Measurements from ENCODE around the gene CLPTM1L. TPM values are rescaled to one million over a fixed set of nuclear protein-coding genes. Genes with fewer than 3 reads are reported as not detected.

The CLPTM1L gene
- total and polyA plus RNA-seq, 2 donors: 60.7 to 142 TPM

- no peak for DNase-seq (ENCODE audit: low read depth in 6 of 9, low spot score in 9 of 9)
- peaks cover 0 to 71% of the 10 kb centered on the region in 2 donors for H3K27me3 ChIP-seq (ENCODE audit: control insufficient read depth in 2 of 2, insufficient read depth in 1 of 2, low read length in 1 of 2)
These were observed 14.2 kb upstream of the CLPTM1L start for GRCh38 chr5:1359031-1359645.

DNA sequence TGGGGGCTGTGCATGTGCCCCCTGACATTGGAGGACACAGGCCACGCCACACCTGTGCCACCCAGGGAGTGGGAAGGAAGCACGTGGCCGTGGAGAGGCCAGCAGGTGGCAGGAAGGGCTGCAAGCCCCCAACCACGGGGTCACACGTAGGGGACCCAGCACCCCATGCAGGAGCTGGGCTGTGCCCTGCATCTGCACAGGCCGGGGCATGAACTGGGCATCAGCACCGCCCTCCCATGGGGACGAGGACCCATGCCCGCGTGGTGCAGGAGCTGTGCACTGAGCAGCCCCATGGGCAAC lies 13.8 kb upstream of the CLPTM1L start:
- DNase-seq (ENCODE audit: low read depth in 6 of 9, low spot score in 9 of 9): no peak
- Histone ChIP-seq H3K4me1 (ENCODE audit: control insufficient read depth in 2 of 2, insufficient read depth in 2 of 2, low read length in 2 of 2) (no peaks in the 10 kb centered on the region), H3K27ac (ENCODE audit: low read depth in 1 of 2, low read length in 1 of 2) (no peak overlapping the region), H3K36me3 (ENCODE audit: control insufficient read depth in 2 of 2, insufficient read depth in 2 of 2, low read length in 1 of 2) (no peaks in the 10 kb centered on the region), H3K27me3 (ENCODE audit: control insufficient read depth in 2 of 2, insufficient read depth in 1 of 2, low read length in 1 of 2) (peaks cover 0 to 66% of the 10 kb centered on the region in 2 donors), H3K4me3 (ENCODE audit: low read length in 2 of 2) (no peak overlapping the region), H3K9me3 (ENCODE audit: control insufficient read depth in 2 of 2, insufficient read depth in 1 of 2, low read length in 1 of 2) (peaks cover 0 to 1% of the 10 kb centered on the region in 2 donors)
- 80% methylated on average over 10 of the region's 10 CpGs for whole genome bisulfite sequencing

More at GRCh38 chr5:1359031-1359645, 14.2 kb upstream of the CLPTM1L start:
- WGBS: 82% methylated on average over 31 of the region's 31 CpGs
- Histone ChIP-seq H3K36me3 (ENCODE audit: control insufficient read depth in 2 of 2, insufficient read depth in 2 of 2, low read length in 1 of 2) (no peaks in the 10 kb centered on the region), H3K4me3 (ENCODE audit: low read length in 2 of 2) (no peak overlapping the region), H3K9me3 (ENCODE audit: control insufficient read depth in 2 of 2, insufficient read depth in 1 of 2, low read length in 1 of 2) (peaks cover 0 to 1% of the 10 kb centered on the region in 2 donors), H3K4me1 (ENCODE audit: control insufficient read depth in 2 of 2, insufficient read depth in 2 of 2, low read length in 2 of 2) (peaks cover under 1 to 1% of the 10 kb centered on the region in 2 donors), H3K27ac (ENCODE audit: low read depth in 1 of 2, low read length in 1 of 2) (no peak overlapping the region)

DNA sequence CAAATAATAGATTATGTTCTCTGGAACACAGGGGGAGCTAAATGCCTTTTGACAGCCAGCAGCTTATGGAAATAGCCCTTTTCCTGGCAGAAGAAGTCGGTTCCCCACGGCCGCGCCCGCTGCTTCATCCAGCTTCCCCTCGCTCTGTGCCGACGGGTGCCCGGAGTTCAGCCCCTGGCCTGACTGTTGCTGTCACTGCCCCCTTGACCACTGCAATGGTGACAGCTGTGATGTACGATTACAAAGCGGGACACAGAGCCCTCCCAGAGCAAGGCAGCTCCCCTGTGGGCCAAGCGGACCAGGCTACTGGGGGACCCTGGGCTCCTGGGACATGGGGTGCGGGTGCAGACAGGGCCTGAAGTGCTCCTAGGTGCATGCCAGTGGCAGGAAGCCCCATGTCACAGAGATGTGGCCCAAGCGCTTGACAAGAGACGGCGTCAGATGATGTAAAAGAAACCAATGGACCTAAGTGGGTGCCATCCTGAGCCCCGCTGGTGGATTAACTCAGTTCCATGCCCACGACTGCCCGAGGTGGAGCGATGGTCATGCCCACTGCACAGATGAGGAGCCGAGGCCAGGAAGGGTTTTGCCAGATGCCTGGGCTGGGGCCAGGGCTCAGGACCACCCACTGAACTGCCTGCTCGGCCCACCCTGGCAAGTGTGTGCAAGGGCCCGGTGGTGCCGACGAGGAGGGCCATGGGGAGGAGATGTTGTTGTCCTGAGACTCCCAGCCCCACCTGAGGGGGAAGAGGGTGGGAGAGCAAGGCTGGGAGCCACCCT lies 13.2 kb upstream of the CLPTM1L start:
- no peak overlapping the region for H3K4me3 ChIP-seq (ENCODE audit: low read length in 2 of 2)
- peaks cover 0 to 61% of the 10 kb centered on the region in 2 donors for H3K27me3 ChIP-seq (ENCODE audit: control insufficient read depth in 2 of 2, insufficient read depth in 1 of 2, low read length in 1 of 2)

GRCh38 chr5:1356873-1357787 lies 12.2 kb upstream of the CLPTM1L start:
- Histone ChIP-seq H3K9me3 (ENCODE audit: control insufficient read depth in 2 of 2, insufficient read depth in 1 of 2, low read length in 1 of 2) (peaks cover 0 to 9% of the 10 kb centered on the region in 2 donors), H3K36me3 (ENCODE audit: control insufficient read depth in 2 of 2, insufficient read depth in 2 of 2, low read length in 1 of 2) (no peaks in the 10 kb centered on the region), H3K4me1 (ENCODE audit: control insufficient read depth in 2 of 2, insufficient read depth in 2 of 2, low read length in 2 of 2) (peaks cover 0 to 9% of the 10 kb centered on the region in 2 donors), H3K27ac (ENCODE audit: low read depth in 1 of 2, low read length in 1 of 2) (no peak overlapping the region), H3K27me3 (ENCODE audit: control insufficient read depth in 2 of 2, insufficient read depth in 1 of 2, low read length in 1 of 2) (peaks cover 0 to 56% of the 10 kb centered on the region in 2 donors), H3K4me3 (ENCODE audit: low read length in 2 of 2) (no peak overlapping the region)
- WGBS: 85% methylated on average over 28 of the region's 28 CpGs
- no peak for DNase-seq (ENCODE audit: low read depth in 6 of 9, low spot score in 9 of 9)

More for the DNA sequence above, 13.2 kb upstream of the CLPTM1L start:
- Histone ChIP-seq H3K9me3 (ENCODE audit: control insufficient read depth in 2 of 2, insufficient read depth in 1 of 2, low read length in 1 of 2) (no peaks in the 10 kb centered on the region), H3K27ac (ENCODE audit: low read depth in 1 of 2, low read length in 1 of 2) (no peak overlapping the region), H3K36me3 (ENCODE audit: control insufficient read depth in 2 of 2, insufficient read depth in 2 of 2, low read length in 1 of 2) (no peaks in the 10 kb centered on the region), H3K4me1 (ENCODE audit: control insufficient read depth in 2 of 2, insufficient read depth in 2 of 2, low read length in 2 of 2) (no peaks in the 10 kb centered on the region)
- no peak for DNase-seq (ENCODE audit: low read depth in 6 of 9, low spot score in 9 of 9)
- WGBS: 93% methylated on average over 25 of the region's 25 CpGs

GRCh38 chr5:1354576-1354975 lies 9.7 kb upstream of the CLPTM1L start:
- WGBS: 57% methylated on average over 4 of the region's 4 CpGs
- Histone ChIP-seq H3K9me3 (ENCODE audit: control insufficient read depth in 2 of 2, insufficient read depth in 1 of 2, low read length in 1 of 2) (peaks cover 0 to 9% of the 10 kb centered on the region in 2 donors), H3K27ac (ENCODE audit: low read depth in 1 of 2, low read length in 1 of 2) (no peak overlapping the region), H3K36me3 (ENCODE audit: control insufficient read depth in 2 of 2, insufficient read depth in 2 of 2, low read length in 1 of 2) (no peaks in the 10 kb centered on the region), H3K4me1 (ENCODE audit: control insufficient read depth in 2 of 2, insufficient read depth in 2 of 2, low read length in 2 of 2) (peaks cover 0 to 9% of the 10 kb centered on the region in 2 donors), H3K27me3 (ENCODE audit: control insufficient read depth in 2 of 2, insufficient read depth in 1 of 2, low read length in 1 of 2) (peaks cover 0 to 43% of the 10 kb centered on the region in 2 donors), H3K4me3 (ENCODE audit: low read length in 2 of 2) (no peak overlapping the region)
- DNase-seq (ENCODE audit: low read depth in 6 of 9, low spot score in 9 of 9): no peak

- peaks cover 0 to 9% of the 10 kb centered on the region in 2 donors for H3K9me3 ChIP-seq (ENCODE audit: control insufficient read depth in 2 of 2, insufficient read depth in 1 of 2, low read length in 1 of 2)
- H3K36me3 ChIP-seq (ENCODE audit: control insufficient read depth in 2 of 2, insufficient read depth in 2 of 2, low read length in 1 of 2): no peaks in the 10 kb centered on the region
- WGBS: 77% methylated on average over 10 of the region's 10 CpGs
- H3K4me3 ChIP-seq (ENCODE audit: low read length in 2 of 2): no peak overlapping the region
- peaks cover 0 to 20% of the 10 kb centered on the region in 2 donors for H3K4me1 ChIP-seq (ENCODE audit: control insufficient read depth in 2 of 2, insufficient read depth in 2 of 2, low read length in 2 of 2)
- no peak overlapping the region for H3K27ac ChIP-seq (ENCODE audit: low read depth in 1 of 2, low read length in 1 of 2)
- peak in 2 of 9 donors; percentile 47 to 64 for DNase-seq (ENCODE audit: low read depth in 6 of 9, low spot score in 9 of 9)
- H3K27me3 ChIP-seq (ENCODE audit: control insufficient read depth in 2 of 2, insufficient read depth in 1 of 2, low read length in 1 of 2): peaks cover 0 to 26% of the 10 kb centered on the region in 2 donors
These were observed 7.6 kb upstream of the CLPTM1L start for GRCh38 chr5:1352231-1353219.

DNA sequence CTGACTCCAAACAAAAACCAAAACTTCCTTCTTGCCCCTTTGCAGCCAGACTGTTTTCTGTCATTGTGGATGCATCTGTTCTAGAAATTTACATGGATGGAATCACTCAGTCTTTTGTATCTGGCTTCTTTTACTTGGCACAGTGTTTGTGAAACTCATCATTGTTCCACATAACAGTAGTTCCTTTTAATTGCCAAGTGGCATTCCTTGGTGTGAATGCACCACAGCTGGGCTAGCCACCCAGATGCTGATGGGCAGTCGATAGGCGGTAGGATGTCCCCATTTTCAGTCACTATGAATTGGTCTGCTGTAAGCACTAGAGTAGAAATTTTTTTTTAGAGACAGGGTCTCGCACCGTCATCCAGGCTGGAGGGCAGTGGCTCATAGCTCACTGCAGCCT lies 6.3 kb upstream of the CLPTM1L start:
- H3K4me3 ChIP-seq (ENCODE audit: low read length in 2 of 2): no peak overlapping the region
- no peaks in the 10 kb centered on the region for H3K36me3 ChIP-seq (ENCODE audit: control insufficient read depth in 2 of 2, insufficient read depth in 2 of 2, low read length in 1 of 2)
- H3K27ac ChIP-seq (ENCODE audit: low read depth in 1 of 2, low read length in 1 of 2): no peak overlapping the region
- 88% methylated on average over 4 of the region's 4 CpGs for WGBS
- no peak for DNase-seq (ENCODE audit: low read depth in 6 of 9, low spot score in 9 of 9)
- peaks cover 0 to 9% of the 10 kb centered on the region in 2 donors for H3K9me3 ChIP-seq (ENCODE audit: control insufficient read depth in 2 of 2, insufficient read depth in 1 of 2, low read length in 1 of 2)
- peaks cover 0 to 14% of the 10 kb centered on the region in 2 donors for H3K27me3 ChIP-seq (ENCODE audit: control insufficient read depth in 2 of 2, insufficient read depth in 1 of 2, low read length in 1 of 2)
- H3K4me1 ChIP-seq (ENCODE audit: control insufficient read depth in 2 of 2, insufficient read depth in 2 of 2, low read length in 2 of 2): peaks cover under 1 to 27% of the 10 kb centered on the region in 2 donors

- no peaks in the 10 kb centered on the region for H3K36me3 ChIP-seq (ENCODE audit: control insufficient read depth in 2 of 2, insufficient read depth in 2 of 2, low read length in 1 of 2)
- peaks cover 8 to 36% of the 10 kb centered on the region in 2 donors for H3K4me1 ChIP-seq (ENCODE audit: control insufficient read depth in 2 of 2, insufficient read depth in 2 of 2, low read length in 2 of 2)
- DNase-seq (ENCODE audit: low read depth in 6 of 9, low spot score in 9 of 9): peak in 1 of 9 donors; percentile 52
- H3K9me3 ChIP-seq (ENCODE audit: control insufficient read depth in 2 of 2, insufficient read depth in 1 of 2, low read length in 1 of 2): peaks cover 0 to 9% of the 10 kb centered on the region in 2 donors
- no peak overlapping the region for H3K4me3 ChIP-seq (ENCODE audit: low read length in 2 of 2)
- 64% methylated on average over 12 of the region's 12 CpGs for WGBS
- H3K27ac ChIP-seq (ENCODE audit: low read depth in 1 of 2, low read length in 1 of 2): no peak overlapping the region
- peaks cover 0 to 3% of the 10 kb centered on the region in 2 donors for H3K27me3 ChIP-seq (ENCODE audit: control insufficient read depth in 2 of 2, insufficient read depth in 1 of 2, low read length in 1 of 2)
These were observed 4.3 kb upstream of the CLPTM1L start for GRCh38 chr5:1349246-1349645.
